ENCODE measurements around the gene CD6.

The CD6 gene

DNA sequence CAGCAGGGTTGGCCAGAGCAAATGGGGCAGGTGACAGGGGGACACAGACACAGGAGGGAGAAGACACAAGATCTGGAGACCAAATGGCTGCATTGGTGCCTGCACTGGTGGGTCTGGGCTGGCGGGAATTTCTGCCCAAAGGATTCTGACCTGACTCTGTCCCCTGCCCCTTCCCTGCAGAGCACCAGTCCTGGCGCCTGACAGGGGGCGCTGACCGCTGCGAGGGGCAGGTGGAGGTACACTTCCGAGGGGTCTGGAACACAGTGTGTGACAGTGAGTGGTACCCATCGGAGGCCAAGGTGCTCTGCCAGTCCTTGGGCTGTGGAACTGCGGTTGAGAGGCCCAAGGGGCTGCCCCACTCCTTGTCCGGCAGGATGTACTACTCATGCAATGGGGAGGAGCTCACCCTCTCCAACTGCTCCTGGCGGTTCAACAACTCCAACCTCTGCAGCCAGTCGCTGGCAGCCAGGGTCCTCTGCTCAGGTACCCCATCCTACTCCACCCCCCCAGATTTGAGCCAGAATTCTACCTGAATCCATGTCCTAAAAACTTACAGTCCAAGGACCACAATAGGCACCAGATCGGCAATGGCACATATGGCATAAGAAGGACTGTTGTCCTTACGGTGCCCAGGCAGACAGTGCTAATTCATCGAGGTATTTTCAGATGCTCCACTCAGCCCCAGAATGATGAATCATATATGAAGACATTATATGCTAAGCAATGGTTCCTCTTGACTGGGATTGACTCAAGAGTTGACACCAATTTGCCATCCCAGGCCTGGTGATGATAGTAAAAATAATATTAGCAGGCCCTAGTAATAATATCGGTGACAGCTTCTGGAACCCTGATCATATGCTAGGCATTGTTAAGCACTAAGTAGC is 38.2 kb downstream of the CD6 start:
- CTCF ChIA-PET: no interaction called here
- POLR2A ChIA-PET: interaction anchor here (0.6 kb wide), 1 partner anchor 95 kb away, joined by 3 read pairs; the partner anchor contains the start of gene TMEM109
- TF ChIP-seq FOXM1 (IDR thresholded peaks at IDR 0.05; ENCODE audit: borderline replicate concordance): no peak
- no peak for TF ChIP-seq BHLHE40 (IDR thresholded peaks at IDR 0.05; ENCODE audit: borderline replicate concordance)
- no peak for TF ChIP-seq TARDBP (IDR thresholded peaks at IDR 0.05)
- TF ChIP-seq LEF1 (IDR thresholded peaks at IDR 0.05; ENCODE audit: borderline replicate concordance): no peak
- TF ChIP-seq ZNF384 (IDR thresholded peaks at IDR 0.05): no peak
- DNase-seq (ENCODE audit: extremely low spot score): no peak

DNA sequence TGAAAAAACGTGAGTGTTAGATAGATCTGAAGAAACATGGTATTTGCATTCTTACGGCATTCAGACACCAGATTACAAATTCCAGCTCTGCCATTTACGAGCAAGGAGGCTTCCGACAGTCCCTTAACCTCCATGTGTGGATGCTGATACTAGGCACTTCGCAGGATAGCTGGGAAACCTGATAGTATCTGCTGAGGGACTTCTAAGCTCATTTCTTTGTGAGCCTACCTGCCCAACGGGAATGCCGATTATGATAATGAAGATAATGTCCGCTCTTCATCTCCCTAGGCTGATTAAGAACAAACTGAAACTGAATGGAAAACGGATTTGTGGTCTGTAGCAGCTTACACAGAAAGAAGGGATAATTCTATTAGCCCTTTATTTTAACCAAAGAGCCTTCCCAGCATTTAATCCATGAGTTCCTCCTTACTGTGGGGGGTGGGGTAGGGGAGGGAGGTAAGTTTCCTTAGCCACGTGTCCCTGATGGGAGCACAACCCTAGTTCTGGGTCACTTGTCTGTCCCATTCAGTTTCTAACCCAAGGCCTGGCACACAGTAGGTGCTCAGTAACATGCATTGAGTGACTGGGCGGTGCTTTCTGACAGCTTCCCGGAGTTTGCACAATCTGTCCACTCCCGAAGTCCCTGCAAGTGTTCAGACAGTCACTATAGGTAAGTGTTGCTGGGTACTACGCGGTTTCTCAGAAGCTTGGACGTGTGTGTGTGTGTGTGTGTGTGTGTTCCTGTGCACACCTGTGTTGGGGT is 39.2 kb downstream of the CD6 start:
- ChIA-PET CTCF (no interaction called here), POLR2A (interaction anchor here (0.6 kb wide), 1 partner anchor 96 kb away, joined by 3 read pairs; the partner anchor contains the start of gene TMEM109)
- no peak for DNase-seq (ENCODE audit: extremely low spot score)
- no peak for TF ChIP-seq HDGF (IDR thresholded peaks at IDR 0.05; ENCODE audit: borderline replicate concordance)
- TF ChIP-seq L3MBTL2 (conservative IDR thresholded peaks at IDR 0.05): no peak
- TF ChIP-seq ARNT (IDR thresholded peaks at IDR 0.05): no peak
- no peak for TF ChIP-seq ZNF384 (IDR thresholded peaks at IDR 0.05)
- TF ChIP-seq, protein P1, sequence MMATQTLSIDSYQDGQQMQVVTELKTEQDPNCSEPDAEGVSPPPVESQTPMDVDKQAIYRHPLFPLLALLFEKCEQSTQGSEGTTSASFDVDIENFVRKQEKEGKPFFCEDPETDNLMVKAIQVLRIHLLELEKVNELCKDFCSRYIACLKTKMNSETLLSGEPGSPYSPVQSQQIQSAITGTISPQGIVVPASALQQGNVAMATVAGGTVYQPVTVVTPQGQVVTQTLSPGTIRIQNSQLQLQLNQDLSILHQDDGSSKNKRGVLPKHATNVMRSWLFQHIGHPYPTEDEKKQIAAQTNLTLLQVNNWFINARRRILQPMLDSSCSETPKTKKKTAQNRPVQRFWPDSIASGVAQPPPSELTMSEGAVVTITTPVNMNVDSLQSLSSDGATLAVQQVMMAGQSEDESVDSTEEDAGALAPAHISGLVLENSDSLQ (IDR thresholded peaks at IDR 0.05): no peak
- no peak for TF ChIP-seq CTBP1 (IDR thresholded peaks at IDR 0.05; ENCODE audit: borderline replicate concordance)
- TF ChIP-seq FOXM1 (IDR thresholded peaks at IDR 0.05; ENCODE audit: borderline replicate concordance): no peak

DNA sequence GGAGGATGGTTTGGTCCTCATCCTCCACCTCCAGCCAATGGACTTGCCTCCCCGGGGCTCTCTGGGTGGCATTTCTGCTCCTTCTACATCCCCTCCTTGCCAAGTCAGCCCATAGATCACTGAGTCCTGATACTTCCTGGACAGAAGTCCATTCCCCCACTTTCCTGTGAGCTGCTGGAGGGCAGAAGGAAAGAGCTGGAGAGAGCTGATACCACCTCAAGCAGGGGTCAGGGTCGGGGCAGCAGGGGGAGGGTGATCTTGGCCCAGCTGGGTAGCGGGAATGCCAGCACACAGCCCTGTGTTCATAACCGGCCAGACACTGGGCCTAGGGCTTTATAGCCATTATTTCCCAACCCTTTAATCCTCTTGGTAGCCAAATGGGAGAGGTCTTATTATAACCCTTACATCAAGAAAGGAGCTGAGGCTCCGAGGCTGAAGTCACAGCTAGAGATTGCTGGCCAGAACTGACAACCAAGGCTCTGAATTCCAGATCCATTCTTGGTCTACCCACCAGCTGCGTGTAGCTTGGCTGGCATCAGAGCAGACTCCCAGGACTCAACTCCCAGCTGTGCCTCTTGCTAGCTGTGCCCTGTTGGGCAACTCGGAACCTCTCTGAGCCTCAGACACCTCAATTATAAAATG is 39.9 kb downstream of the CD6 start:
- POLR2A ChIA-PET: no interaction called here

DNA sequence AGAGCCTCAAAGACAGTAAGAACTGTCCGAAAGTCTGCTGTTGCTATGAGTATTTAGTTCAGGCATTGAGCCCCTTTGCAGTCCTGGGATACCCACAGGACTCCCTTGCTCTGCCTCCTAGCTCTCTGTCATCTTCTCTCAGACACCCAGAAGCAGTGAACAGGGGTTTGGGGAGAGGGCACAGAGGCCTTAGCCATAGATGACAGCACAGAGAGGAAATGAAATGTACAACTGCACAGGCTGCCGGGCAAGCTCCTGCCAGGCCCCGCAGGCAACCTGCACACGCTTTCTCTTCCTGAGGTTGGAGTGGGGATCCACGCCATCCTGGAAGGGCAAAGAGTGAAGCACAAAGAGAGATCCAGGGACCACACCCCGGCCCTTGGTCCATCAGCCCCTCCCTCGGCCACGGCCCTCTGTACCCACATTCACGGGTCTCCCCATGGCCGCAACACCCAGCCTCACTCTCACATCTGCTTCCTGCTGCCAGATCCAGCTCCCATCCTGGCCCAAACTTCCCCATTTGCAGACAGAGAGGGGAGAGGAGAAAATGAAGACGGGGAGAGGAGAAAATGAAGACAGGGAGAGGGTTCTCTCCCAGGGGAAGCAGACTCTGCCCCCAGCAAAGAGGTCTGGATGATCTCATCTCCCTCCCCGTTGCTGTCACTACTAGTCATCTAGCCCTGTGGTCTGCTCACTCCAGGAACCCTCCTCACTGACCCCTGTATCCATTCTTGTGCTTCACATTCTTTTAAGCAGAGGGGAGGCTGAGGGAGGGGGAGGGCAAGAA is 40.7 kb downstream of the CD6 start:
- no peak for DNase-seq (ENCODE audit: extremely low spot score)
- ChIA-PET POLR2A (no interaction called here), CTCF (no interaction called here)
- TF ChIP-seq FOXA1 (IDR thresholded peaks at IDR 0.05): no peak
- TF ChIP-seq LEF1 (IDR thresholded peaks at IDR 0.05; ENCODE audit: borderline replicate concordance): no peak
- TF ChIP-seq ARNT (IDR thresholded peaks at IDR 0.05): no peak
- TF ChIP-seq CTBP1 (IDR thresholded peaks at IDR 0.05; ENCODE audit: borderline replicate concordance): no peak

More for the DNA sequence above, 39.9 kb downstream of the CD6 start:
- TF ChIP-seq FOXA1 (IDR thresholded peaks at IDR 0.05): no peak
- no peak for TF ChIP-seq HDGF (IDR thresholded peaks at IDR 0.05; ENCODE audit: borderline replicate concordance)
- TF ChIP-seq ELF4 (IDR thresholded peaks at IDR 0.05): no peak
- no peak for TF ChIP-seq LEF1 (IDR thresholded peaks at IDR 0.05; ENCODE audit: borderline replicate concordance)
- no peak for TF ChIP-seq ARNT (IDR thresholded peaks at IDR 0.05)
- no peak for TF ChIP-seq FOXK2 (IDR thresholded peaks at IDR 0.05)
- TF ChIP-seq NFRKB (IDR thresholded peaks at IDR 0.05): no peak
- TF ChIP-seq BHLHE40 (IDR thresholded peaks at IDR 0.05; ENCODE audit: borderline replicate concordance): no peak
- TF ChIP-seq FOXM1 (IDR thresholded peaks at IDR 0.05; ENCODE audit: borderline replicate concordance): no peak
- no peak for TF ChIP-seq TARDBP (IDR thresholded peaks at IDR 0.05)
- no peak for TF ChIP-seq ZNF384 (IDR thresholded peaks at IDR 0.05)
- TF ChIP-seq SP1 (IDR thresholded peaks at IDR 0.05): no peak
- TF ChIP-seq CTBP1 (IDR thresholded peaks at IDR 0.05; ENCODE audit: borderline replicate concordance): no peak
- TF ChIP-seq, protein P1 (IDR thresholded peaks at IDR 0.05): no peak
- TF ChIP-seq SUZ12 (IDR thresholded peaks at IDR 0.05): no peak
- CTCF ChIA-PET: no interaction called here
- no peak for DNase-seq (ENCODE audit: extremely low spot score)

DNA sequence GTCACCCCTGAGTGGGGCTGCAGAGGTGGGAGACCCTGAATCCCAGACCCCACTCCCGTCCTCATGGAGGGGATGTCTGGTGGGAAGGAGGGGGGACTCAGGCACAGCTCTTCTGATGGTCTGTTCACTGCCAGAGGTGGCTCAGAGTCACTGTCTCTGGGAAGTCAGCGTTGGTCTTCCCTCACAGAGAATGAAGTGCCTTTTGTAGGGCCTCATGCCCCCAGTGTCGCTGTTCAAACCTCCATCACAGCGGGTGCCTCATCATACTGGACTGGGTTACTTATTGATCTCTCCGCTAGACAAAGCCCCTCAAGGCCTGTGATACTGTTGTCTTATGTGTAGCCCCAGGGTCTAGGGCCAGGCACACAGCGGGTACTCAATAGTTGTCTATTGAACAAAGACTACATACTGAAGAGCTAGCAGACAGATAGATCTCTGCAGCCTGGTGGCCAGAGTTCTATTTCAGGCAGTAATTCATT is 41.3 kb downstream of the CD6 start:
- ChIA-PET CTCF (no interaction called here), POLR2A (no interaction called here)
- TF ChIP-seq BHLHE40 (IDR thresholded peaks at IDR 0.05; ENCODE audit: borderline replicate concordance): no peak
- TF ChIP-seq SP1 (IDR thresholded peaks at IDR 0.05): no peak
- no peak for TF ChIP-seq FOXA1 (IDR thresholded peaks at IDR 0.05)
- TF ChIP-seq, protein P1 (IDR thresholded peaks at IDR 0.05): no peak
- no peak for TF ChIP-seq ZNF384 (IDR thresholded peaks at IDR 0.05)
- no peak for DNase-seq (ENCODE audit: extremely low spot score)
